ENCODE results near the gene AVPR2. TPM values are rescaled to one million over a fixed set of nuclear protein-coding genes. Genes with fewer than 3 reads are reported as not detected.

Gene AVPR2
- total and polyA plus RNA-seq, 4 donors: 0.05 TPM; not detected in 3

- no peak for DNase-seq (ENCODE audit: low spot score)
- Histone ChIP-seq H3K9ac (ENCODE audit: low read depth in 1 of 2, low read length in 2 of 2) (no peak within 1 kb of the TSS), H3K27ac (ENCODE audit: low read depth in 1 of 2, low read length in 2 of 2) (no peak within 1 kb of the TSS), H3K4me1 (ENCODE audit: control insufficient read depth in 4 of 4, insufficient read depth in 4 of 4, low read length in 3 of 4) (peaks cover 0 to 2% (median 0%) of the 10 kb centered on the region in 4 donors), H3K36me3 (ENCODE audit: control insufficient read depth in 4 of 4, insufficient read depth in 3 of 4, low read depth in 1 of 4, low read length in 3 of 4) (peaks cover 0 to 2% (median under 1%) of the 10 kb centered on the region in 4 donors), H3K27me3 (ENCODE audit: control insufficient read depth in 4 of 4, insufficient read depth in 4 of 4, low read length in 3 of 4) (no peaks in the 10 kb centered on the region), H3K9me3 (ENCODE audit: control insufficient read depth in 4 of 4, low read length in 3 of 4) (no peaks in the 10 kb centered on the region), H3K4me3 (ENCODE audit: low read depth in 1 of 3, low read length in 3 of 3) (peak within 1 kb of the TSS in 2 of 3 donors; percentile 9 to 13)
- 32% methylated on average over 30 of the region's 31 CpGs for WGBS
- TF ChIP-seq REST (IDR thresholded peaks at IDR 0.05): no peak
- no peak for TF ChIP-seq JUND (IDR thresholded peaks at IDR 0.05)
- no peak for TF ChIP-seq RXRA (IDR thresholded peaks at IDR 0.05)
- TF ChIP-seq ZBTB33 (IDR thresholded peaks at IDR 0.05): no peak
- TF ChIP-seq EGR1 (IDR thresholded peaks at IDR 0.05; ENCODE audit: low read depth in 2 of 2): no peak
- TF ChIP-seq YY1 (IDR thresholded peaks at IDR 0.05): no peak
- no peak for TF ChIP-seq TAF1 (conservative IDR thresholded peaks at IDR 0.05)
- no peak for TF ChIP-seq RAD21 (IDR thresholded peaks at IDR 0.05)
- no peak for TF ChIP-seq FOXA2 (IDR thresholded peaks at IDR 0.05)
- TF ChIP-seq NR2F2 (IDR thresholded peaks at IDR 0.05): no peak
- no peak for TF ChIP-seq ATF3 (IDR thresholded peaks at IDR 0.05)
- TF ChIP-seq HNF4G (IDR thresholded peaks at IDR 0.05): no peak
- TF ChIP-seq FOXA1 (IDR thresholded peaks at IDR 0.05): no peak
- no peak for TF ChIP-seq HNF4A (conservative IDR thresholded peaks at IDR 0.05)
Measured at GRCh38 chrX:153944140-153944799, 39.8 kb downstream of the AVPR2 start, which contains the start of gene RENBP. Gene RENBP, minus strand, starts transcription at chrX:153944643. Its CDS starts 33 bp downstream, at chrX:153944610.

- Histone ChIP-seq H3K27ac (ENCODE audit: low read depth in 1 of 2, low read length in 2 of 2) (no peak overlapping the region), H3K4me1 (ENCODE audit: control insufficient read depth in 4 of 4, insufficient read depth in 4 of 4, low read length in 3 of 4) (peaks cover 0 to 4% (median 0%) of the 10 kb centered on the region in 4 donors), H3K36me3 (ENCODE audit: control insufficient read depth in 4 of 4, insufficient read depth in 3 of 4, low read depth in 1 of 4, low read length in 3 of 4) (peaks cover 0 to 6% (median 2%) of the 10 kb centered on the region in 4 donors), H3K4me3 (ENCODE audit: low read depth in 1 of 3, low read length in 3 of 3) (no peak overlapping the region), H3K9ac (ENCODE audit: low read depth in 1 of 2, low read length in 2 of 2) (no peak overlapping the region), H3K27me3 (ENCODE audit: control insufficient read depth in 4 of 4, insufficient read depth in 4 of 4, low read length in 3 of 4) (no peaks in the 10 kb centered on the region), H3K9me3 (ENCODE audit: control insufficient read depth in 4 of 4, low read length in 3 of 4) (no peaks in the 10 kb centered on the region)
- 66% methylated on average over 6 of the region's 6 CpGs for WGBS
- DNase-seq (ENCODE audit: low spot score): no peak
- TF ChIP-seq HNF4A (conservative IDR thresholded peaks at IDR 0.05) (no peak), HNF4G (IDR thresholded peaks at IDR 0.05) (no peak), FOXA2 (IDR thresholded peaks at IDR 0.05) (no peak), YY1 (IDR thresholded peaks at IDR 0.05) (no peak), GABPA (IDR thresholded peaks at IDR 0.05 in 1 of 2, conservative IDR thresholded peaks at IDR 0.05 in 1 of 2) (no peak), REST (IDR thresholded peaks at IDR 0.05) (no peak), ZBTB33 (IDR thresholded peaks at IDR 0.05) (no peak), ATF3 (IDR thresholded peaks at IDR 0.05) (no peak), RAD21 (IDR thresholded peaks at IDR 0.05) (no peak), RXRA (IDR thresholded peaks at IDR 0.05) (no peak), NR2F2 (IDR thresholded peaks at IDR 0.05) (no peak), EGR1 (IDR thresholded peaks at IDR 0.05; ENCODE audit: low read depth in 2 of 2) (no peak), TAF1 (conservative IDR thresholded peaks at IDR 0.05) (no peak), JUND (IDR thresholded peaks at IDR 0.05) (no peak)
- TF ChIP-seq, protein P1, sequence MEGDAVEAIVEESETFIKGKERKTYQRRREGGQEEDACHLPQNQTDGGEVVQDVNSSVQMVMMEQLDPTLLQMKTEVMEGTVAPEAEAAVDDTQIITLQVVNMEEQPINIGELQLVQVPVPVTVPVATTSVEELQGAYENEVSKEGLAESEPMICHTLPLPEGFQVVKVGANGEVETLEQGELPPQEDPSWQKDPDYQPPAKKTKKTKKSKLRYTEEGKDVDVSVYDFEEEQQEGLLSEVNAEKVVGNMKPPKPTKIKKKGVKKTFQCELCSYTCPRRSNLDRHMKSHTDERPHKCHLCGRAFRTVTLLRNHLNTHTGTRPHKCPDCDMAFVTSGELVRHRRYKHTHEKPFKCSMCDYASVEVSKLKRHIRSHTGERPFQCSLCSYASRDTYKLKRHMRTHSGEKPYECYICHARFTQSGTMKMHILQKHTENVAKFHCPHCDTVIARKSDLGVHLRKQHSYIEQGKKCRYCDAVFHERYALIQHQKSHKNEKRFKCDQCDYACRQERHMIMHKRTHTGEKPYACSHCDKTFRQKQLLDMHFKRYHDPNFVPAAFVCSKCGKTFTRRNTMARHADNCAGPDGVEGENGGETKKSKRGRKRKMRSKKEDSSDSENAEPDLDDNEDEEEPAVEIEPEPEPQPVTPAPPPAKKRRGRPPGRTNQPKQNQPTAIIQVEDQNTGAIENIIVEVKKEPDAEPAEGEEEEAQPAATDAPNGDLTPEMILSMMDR (IDR thresholded peaks at IDR 0.05; ENCODE audit: low read depth, low read length, missing input control): no peak
Measured at GRCh38 chrX:153944800-153945150, 40.3 kb downstream of the AVPR2 start.
